Omental fat pad (tissue), 4 donors: ENCODE measurements around the gene DBT. TPM values are rescaled to one million over a fixed set of nuclear protein-coding genes. Genes with fewer than 3 reads are reported as not detected.
"Not testable (repeated sequence)": the region's sequence is repeated elsewhere in the genome, so short reads cannot be mapped to it uniquely, and the experiment has no call there.

Experiments used
- ATAC-seq: fragments of 150-250 bp; one replicate; pipeline ENCODE4 v1.9.1; 2016; ENCODE audit warnings: mild to moderate bottlenecking, moderate library complexity; ENCODE audit not compliant: low FRiP score
- DNase-seq: peaks from one replicate; pipeline ENCODE4 v3.0.0-alpha.2; 2019; ENCODE audit warnings: low spot score
- total RNA-seq, 4 donors: library from RNA; depleted of rRNA; stranded (reverse); fragments of >200 nt; gene quantifications; one replicate each; pipeline ENCODE4 v1.1.0, GENCODE V29; 2016
- TF ChIP-seq, protein P1 (sequence below), 3 donors: fragments of 450-650 bp; IDR thresholded peaks; one replicate each; pipeline ENCODE4 v1.5.1; 2016 to 2017; ENCODE audit warnings: antibody characterized with exemption in 3 of 3, mild to moderate bottlenecking in 3 of 3, moderate library complexity in 2 of 3

Gene DBT
- total RNA-seq, 4 donors from 2014 or later: 3.4 to 9.8 (median 6.4) TPM

DNA sequence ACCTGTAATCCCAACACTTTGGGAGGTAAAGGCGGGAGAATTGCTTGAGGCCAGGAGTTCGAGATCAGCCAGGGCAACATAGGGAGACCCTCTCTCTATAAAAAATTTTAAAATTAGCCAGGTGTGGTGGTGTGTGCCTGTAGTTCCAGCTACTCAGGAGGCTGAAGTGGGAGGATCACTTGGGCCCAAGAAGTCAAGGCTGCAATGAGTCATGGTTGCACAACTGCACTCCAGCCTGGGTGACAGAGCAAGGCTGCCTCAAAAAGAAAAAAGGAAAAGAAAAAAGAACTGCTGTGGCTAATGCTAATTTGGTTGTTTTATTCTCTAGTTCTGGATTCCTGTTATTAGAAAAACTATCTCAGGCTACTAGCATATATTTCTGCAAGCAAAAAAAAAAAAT, 29.8 kb downstream of the DBT start:
- no peak for ATAC-seq
- TF ChIP-seq, protein P1, sequence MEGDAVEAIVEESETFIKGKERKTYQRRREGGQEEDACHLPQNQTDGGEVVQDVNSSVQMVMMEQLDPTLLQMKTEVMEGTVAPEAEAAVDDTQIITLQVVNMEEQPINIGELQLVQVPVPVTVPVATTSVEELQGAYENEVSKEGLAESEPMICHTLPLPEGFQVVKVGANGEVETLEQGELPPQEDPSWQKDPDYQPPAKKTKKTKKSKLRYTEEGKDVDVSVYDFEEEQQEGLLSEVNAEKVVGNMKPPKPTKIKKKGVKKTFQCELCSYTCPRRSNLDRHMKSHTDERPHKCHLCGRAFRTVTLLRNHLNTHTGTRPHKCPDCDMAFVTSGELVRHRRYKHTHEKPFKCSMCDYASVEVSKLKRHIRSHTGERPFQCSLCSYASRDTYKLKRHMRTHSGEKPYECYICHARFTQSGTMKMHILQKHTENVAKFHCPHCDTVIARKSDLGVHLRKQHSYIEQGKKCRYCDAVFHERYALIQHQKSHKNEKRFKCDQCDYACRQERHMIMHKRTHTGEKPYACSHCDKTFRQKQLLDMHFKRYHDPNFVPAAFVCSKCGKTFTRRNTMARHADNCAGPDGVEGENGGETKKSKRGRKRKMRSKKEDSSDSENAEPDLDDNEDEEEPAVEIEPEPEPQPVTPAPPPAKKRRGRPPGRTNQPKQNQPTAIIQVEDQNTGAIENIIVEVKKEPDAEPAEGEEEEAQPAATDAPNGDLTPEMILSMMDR (IDR thresholded peaks at IDR 0.05): no peak
- no peak for DNase-seq

DNA sequence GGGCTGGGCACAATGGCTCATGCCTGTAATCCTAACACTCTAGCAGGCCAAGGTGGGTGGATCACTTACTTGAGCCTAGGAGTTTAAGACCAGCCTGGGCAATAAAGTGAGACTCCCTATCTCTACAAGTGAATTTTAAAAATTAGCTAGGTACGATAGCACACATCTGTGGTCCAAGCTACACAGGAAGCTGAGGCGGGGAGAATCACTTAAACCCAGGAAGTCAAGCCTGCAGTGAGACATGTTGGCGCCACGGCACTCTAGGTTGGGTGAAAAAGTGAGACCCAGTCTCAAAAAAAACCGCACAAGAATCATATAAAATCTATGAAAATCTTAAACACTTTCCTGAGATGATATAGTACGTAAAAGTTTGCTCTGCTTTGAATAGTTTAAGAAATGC, 30.2 kb downstream of the DBT start:
- no peak for DNase-seq
- TF ChIP-seq, protein P1 (IDR thresholded peaks at IDR 0.05): no peak
- no peak for ATAC-seq

- no peak for DNase-seq
- TF ChIP-seq, protein P1 (IDR thresholded peaks at IDR 0.05): no peak
- ATAC-seq: no peak
Measured at GRCh38 chr1:100217834-100218233, 31.8 kb downstream of the DBT start.

- DNase-seq (no peak), ATAC-seq (no peak)
- TF ChIP-seq, protein P1 (IDR thresholded peaks at IDR 0.05): no peak
Measured at GRCh38 chr1:100215101-100215500, 34.5 kb downstream of the DBT start.

DNA sequence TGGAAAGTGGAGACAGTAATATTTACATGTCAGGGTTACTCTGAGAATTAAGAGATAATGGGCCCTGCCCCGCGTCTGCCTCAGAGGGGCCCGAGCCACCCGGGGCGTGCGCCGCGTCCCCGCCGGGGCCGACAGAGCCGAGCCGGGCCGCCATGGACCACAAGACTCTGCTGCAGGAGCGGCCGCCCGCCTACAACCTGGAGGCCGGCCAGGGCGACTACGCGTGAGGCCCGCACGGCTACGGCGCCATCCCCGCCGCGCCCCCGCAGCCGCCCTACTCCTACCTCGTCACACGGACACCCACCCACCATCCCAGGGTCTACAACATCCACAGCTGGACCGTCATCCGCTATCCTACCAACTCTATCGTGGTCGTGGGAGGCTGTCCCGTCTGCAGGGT, 36.5 kb downstream of the DBT start:
- TF ChIP-seq, protein P1 (IDR thresholded peaks at IDR 0.05): no peak
- no peak for DNase-seq
- ATAC-seq: no peak

- no peak for ATAC-seq
- TF ChIP-seq, protein P1 (IDR thresholded peaks at IDR 0.05): no peak
- no peak for DNase-seq
Measured at GRCh38 chr1:100206301-100206700, 43.3 kb downstream of the DBT start.

DNA sequence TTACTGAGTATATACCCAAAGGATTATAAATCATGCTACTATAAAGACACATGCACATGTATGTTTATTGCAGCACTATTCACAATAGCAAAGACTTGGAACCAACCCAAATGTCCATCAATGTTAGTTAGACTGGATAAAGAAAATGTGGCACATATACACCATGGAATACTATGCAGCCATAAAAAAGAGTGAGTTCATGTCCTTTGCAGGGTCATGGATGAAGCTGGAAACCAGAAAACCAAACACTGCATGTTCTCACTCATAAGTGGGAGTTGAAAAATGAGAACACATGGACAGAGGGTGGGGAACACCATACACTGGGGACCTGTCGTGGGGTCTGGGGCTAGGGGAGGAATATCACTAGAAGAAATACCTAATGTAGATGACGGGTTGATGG, 44.0 kb downstream of the DBT start:
- ATAC-seq, DNase-seq: not testable (repeated sequence)

DNA sequence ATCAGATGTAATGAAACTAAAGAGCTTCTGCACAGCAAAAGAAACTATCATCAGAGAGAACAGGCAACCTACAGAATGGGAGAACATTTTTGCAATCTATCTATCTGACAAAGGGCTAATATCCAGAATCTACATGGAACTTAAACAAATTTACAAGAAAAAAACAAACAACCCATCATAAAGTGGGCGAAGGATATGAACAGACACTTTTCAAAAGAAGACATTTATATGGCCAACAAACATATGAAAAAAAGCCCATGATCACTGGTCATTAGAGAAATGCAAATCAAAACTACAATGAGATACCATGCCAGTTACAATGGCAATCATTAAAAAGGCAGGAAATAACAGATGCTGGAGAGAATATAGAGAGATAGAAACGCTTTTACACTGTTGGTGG, 44.5 kb downstream of the DBT start:
- not testable (repeated sequence) for DNase-seq, ATAC-seq

- DNase-seq: not testable (repeated sequence)
Measured at GRCh38 chr1:100202703-100203102, 46.9 kb downstream of the DBT start.

DNA sequence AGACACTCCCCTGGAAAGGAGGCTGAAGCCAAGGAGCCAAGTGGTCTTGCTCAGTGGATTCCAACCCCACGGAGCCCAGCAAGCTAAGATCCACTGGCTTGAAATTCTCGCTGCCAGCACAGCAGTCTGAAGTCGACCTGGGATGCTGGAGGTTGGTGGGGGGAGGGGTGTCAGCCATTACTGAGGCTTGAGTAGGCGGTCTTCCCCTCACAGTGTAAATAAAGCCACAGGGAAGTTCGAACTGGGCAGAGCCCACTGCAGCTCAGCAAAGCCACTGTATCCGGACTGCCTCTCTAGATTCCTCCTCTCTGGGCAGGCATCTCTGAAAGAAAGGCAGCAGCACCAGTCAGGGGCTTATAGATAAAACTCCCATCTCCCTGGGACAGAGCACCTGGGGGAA, 49.6 kb downstream of the DBT start:
- DNase-seq, ATAC-seq: not testable (repeated sequence)

More at GRCh38 chr1:100202703-100203102, 46.9 kb downstream of the DBT start:
- not testable (repeated sequence) for ATAC-seq
